CD14-positive monocyte (primary cell): ENCODE measurements around the gene TMEM179. TPM values are rescaled to one million over a fixed set of nuclear protein-coding genes. Genes with fewer than 3 reads are reported as not detected.
A peak's percentile ranks its signal among the peaks of the same experiment; 100 is the strongest.

Experiments
- DNase-seq, 3 donors: peaks; one replicate each; pipeline ENCODE4 v3.0.0-alpha.2; 2011 to 2022
- H2AFZ ChIP-seq: 2 replicates; pipeline ENCODE4 v1.6.0; 2012; ENCODE audit warnings: mild to moderate bottlenecking, low read depth, low read length, inconsistent platforms; ENCODE audit not compliant: insufficient read depth, poor library complexity, severe bottlenecking
- H3K27ac ChIP-seq, 2 donors: 1 replicate in 1 of 2; 2 replicates in 1 of 2; pipeline ENCODE4 v1.5.1; 2012 to 2013; ENCODE audit warnings: low read length in 2 of 2, control low read depth in 1 of 2, inconsistent platforms in 1 of 2, low read depth in 1 of 2, mild to moderate bottlenecking in 1 of 2
- H3K27me3 ChIP-seq, 2 donors: one replicate each; pipeline versions ENCODE4 v1.6.0 to v1.6.1; 2011 to 2013; ENCODE audit warnings: low read length in 2 of 2; ENCODE audit not compliant: control insufficient read depth in 2 of 2, insufficient read depth in 2 of 2
- H3K36me3 ChIP-seq, 2 donors: replicated peaks in 1 of 2; 1 replicate in 1 of 2; 2 replicates in 1 of 2; pipeline versions ENCODE4 v1.5.1 to v1.6.1; 2012 to 2013; ENCODE audit warnings: low read length in 2 of 2, control low read depth in 1 of 2, inconsistent platforms in 1 of 2, mild to moderate bottlenecking in 1 of 2; ENCODE audit not compliant: insufficient read depth in 2 of 2, control insufficient read depth in 1 of 2
- H3K4me1 ChIP-seq, 2 donors: 1 replicate in 1 of 2; 2 replicates in 1 of 2; pipeline versions ENCODE4 v1.5.1 to v1.6.1; 2012 to 2013; ENCODE audit warnings: low read length in 2 of 2, control low read depth in 1 of 2, inconsistent platforms in 1 of 2, mild to moderate bottlenecking in 1 of 2, moderate library complexity in 1 of 2; ENCODE audit not compliant: insufficient read depth in 2 of 2, control insufficient read depth in 1 of 2
- H3K4me2 ChIP-seq: replicated peaks from 2 replicates; pipeline ENCODE3; 2012; ENCODE audit warnings: low read length, moderate library complexity, mild to moderate bottlenecking; ENCODE audit not compliant: poor library complexity, severe bottlenecking; ENCODE audit errors: extremely low read depth
- H3K4me3 ChIP-seq, 3 experiments: fragments of 200-600 bp in 1 of 3; sonication (generic) in 1 of 3; replicated peaks in 1 of 3; 1 replicate in 2 of 3; 2 replicates in 1 of 3; pipeline ENCODE4 v1.5.1; 2011 to 2013; ENCODE audit warnings: low read length in 3 of 3, mild to moderate bottlenecking in 3 of 3, control low read depth in 2 of 3, low read depth in 2 of 3, inconsistent platforms in 1 of 3, moderate library complexity in 1 of 3
- H3K79me2 ChIP-seq: 2 replicates; pipeline ENCODE4 v1.6.0; 2012; ENCODE audit warnings: mild to moderate bottlenecking, control low read depth, inconsistent platforms, low read length, moderate library complexity; ENCODE audit not compliant: insufficient read depth
- H3K9ac ChIP-seq: 2 replicates; pipeline ENCODE4 v1.6.0; 2017; ENCODE audit warnings: low read length, mild to moderate bottlenecking; ENCODE audit not compliant: insufficient read depth, poor library complexity, severe bottlenecking
- H3K9me3 ChIP-seq, 2 donors: replicated peaks in 1 of 2; 1 replicate in 1 of 2; 2 replicates in 1 of 2; pipeline versions ENCODE4 v1.5.1 to v1.6.1; 2012 to 2013; ENCODE audit warnings: low read length in 2 of 2, control low read depth in 1 of 2; ENCODE audit not compliant: control insufficient read depth in 1 of 2, insufficient read depth in 1 of 2
- H4K20me1 ChIP-seq: 2 replicates; pipeline ENCODE4 v1.6.0; 2012; ENCODE audit warnings: mild to moderate bottlenecking, low read length, control low read depth, moderate library complexity; ENCODE audit not compliant: insufficient read depth
- H3K27ac Mint-ChIP-seq, 7 donors: one replicate each; pipeline ENCODE4 v1.8.0; 2020; ENCODE audit warnings: mild to moderate bottlenecking in 7 of 7, mixed read lengths in 7 of 7, moderate library complexity in 6 of 7, inconsistent platforms in 2 of 7
- H3K27me3 Mint-ChIP-seq, 3 donors: one replicate each; pipeline ENCODE4 v1.8.0; 2021 to 2022; ENCODE audit warnings: low read depth in 3 of 3, mild to moderate bottlenecking in 3 of 3, mixed read lengths in 3 of 3, moderate library complexity in 3 of 3, inconsistent platforms in 1 of 3
- H3K36me3 Mint-ChIP-seq, 2 donors: one replicate each; pipeline ENCODE4 v1.8.0; 2020; ENCODE audit warnings: mixed read lengths in 2 of 2, inconsistent platforms in 1 of 2, mild to moderate bottlenecking in 1 of 2
- H3K4me1 Mint-ChIP-seq: one replicate; pipeline ENCODE4 v1.8.0; 2020; ENCODE audit warnings: mild to moderate bottlenecking, mixed read lengths
- H3K4me3 Mint-ChIP-seq, 2 donors: one replicate each; pipeline ENCODE4 v1.8.0; 2020; ENCODE audit warnings: mild to moderate bottlenecking in 2 of 2, mixed read lengths in 2 of 2, moderate library complexity in 1 of 2
- H3K9me3 Mint-ChIP-seq, 7 donors: one replicate each; pipeline ENCODE4 v1.8.0; 2020 to 2022; ENCODE audit warnings: mixed read lengths in 7 of 7, mild to moderate bottlenecking in 6 of 7, moderate library complexity in 6 of 7, inconsistent platforms in 2 of 7
- CTCF ChIP-seq: fragments of 200-600 bp; IDR thresholded peaks from one replicate; pipeline ENCODE4 v1.8.0; 2022; ENCODE audit warnings: antibody characterized with exemption, mild to moderate bottlenecking
- WGBS: methylation state at CpG from one replicate; pipeline ENCODE4 v1.1.5; 2013; ENCODE audit warnings: missing lambda C conversion rate; ENCODE audit not compliant: insufficient coverage; 5-methylcytosine and 5-hydroxymethylcytosine counted together
- intact Hi-C, 2 donors: fragments of 100-400 bp; cut with micrococcal nuclease; formaldehyde crosslinking; loops; one replicate each; pipeline versions ENCODE4 v1.15.0 to v1.15.1; 2023
- polyA plus RNA-seq, 3 donors: library from polyadenylated mRNA; depleted of rRNA in 1 of 3; unstranded in 2 of 3; stranded (reverse) in 1 of 3; fragments of 300-500 nt in 2 of 3; fragments of >200 nt in 1 of 3; fragmentation: Illumina TruSeq in 2 of 3; gene quantifications; 1 replicate in 2 of 3; 2 replicates in 1 of 3; pipeline ENCODE4 v1.2.3, GENCODE V29; 2012 to 2021

TMEM179 gene
- polyA plus RNA-seq, 3 donors: not detected

- Mint-ChIP-seq H3K27ac (peak overlapping the region in 1 of 7 donors; percentile 31), H3K9me3 (no peaks in the 10 kb centered on the region), H3K27me3 (peaks cover 3 to 4% (median 3%) of the 10 kb centered on the region in 3 donors), H3K4me3 (no peak overlapping the region), H3K4me1 (no peaks in the 10 kb centered on the region), H3K36me3 (no peaks in the 10 kb centered on the region)
- H2AFZ ChIP-seq: no peak overlapping the region
- H3K4me1 ChIP-seq: no peaks in the 10 kb centered on the region
- no peak overlapping the region for H3K4me3 ChIP-seq
- no peak overlapping the region for H3K9ac ChIP-seq
- H3K27me3 ChIP-seq: no peaks in the 10 kb centered on the region
- H3K4me2 ChIP-seq: no peak overlapping the region
- WGBS: 92% methylated on average over 29 of the region's 38 CpGs
- H4K20me1 ChIP-seq: no peaks in the 10 kb centered on the region
- no peaks in the 10 kb centered on the region for H3K36me3 ChIP-seq
- intact Hi-C loops: no loop called here
- TF ChIP-seq CTCF: no peak
- no peak overlapping the region for H3K27ac ChIP-seq
- no peaks in the 10 kb centered on the region for H3K79me2 ChIP-seq
- no peak for DNase-seq
- H3K9me3 ChIP-seq: no peaks in the 10 kb centered on the region
These were observed 16.3 kb downstream of the TMEM179 start for GRCh38 chr14:104588066-104588857.

GRCh38 chr14:104587641-104588040 is 16.9 kb downstream of the TMEM179 start:
- Mint-ChIP-seq H3K36me3 (no peaks in the 10 kb centered on the region), H3K4me1 (no peaks in the 10 kb centered on the region), H3K4me3 (no peak overlapping the region), H3K9me3 (no peaks in the 10 kb centered on the region), H3K27me3 (peaks cover 3 to 4% (median 3%) of the 10 kb centered on the region in 3 donors), H3K27ac (no peak overlapping the region)
- no peak overlapping the region for H2AFZ ChIP-seq
- H3K9me3 ChIP-seq: no peaks in the 10 kb centered on the region
- 46% methylated on average over 13 of the region's 19 CpGs for WGBS
- H3K27ac ChIP-seq: no peak overlapping the region
- no peaks in the 10 kb centered on the region for H3K4me1 ChIP-seq
- H3K4me3 ChIP-seq: no peak overlapping the region
- no peak for TF ChIP-seq CTCF
- intact Hi-C loops: no loop called here
- H3K27me3 ChIP-seq: no peaks in the 10 kb centered on the region
- no peaks in the 10 kb centered on the region for H4K20me1 ChIP-seq
- no peaks in the 10 kb centered on the region for H3K79me2 ChIP-seq
- H3K36me3 ChIP-seq: no peaks in the 10 kb centered on the region
- H3K9ac ChIP-seq: no peak overlapping the region
- H3K4me2 ChIP-seq: no peak overlapping the region
- no peak for DNase-seq
